HG03108 (cell line): ENCODE results near the gene PANX2.

Experiments used
- ATAC-seq: cut with Tn5 transposase; IDR thresholded peaks from one replicate; pipeline ENCODE4 v1.9.1; 2021; ENCODE audit warnings: moderate library complexity; ENCODE audit not compliant: unreplicated experiment

Gene PANX2

GRCh38 chr22:50210378-50211139 is 40.0 kb downstream of the PANX2 start:
- no peak for ATAC-seq

GRCh38 chr22:50211147-50211546 is 40.6 kb downstream of the PANX2 start:
- no peak for ATAC-seq

DNA sequence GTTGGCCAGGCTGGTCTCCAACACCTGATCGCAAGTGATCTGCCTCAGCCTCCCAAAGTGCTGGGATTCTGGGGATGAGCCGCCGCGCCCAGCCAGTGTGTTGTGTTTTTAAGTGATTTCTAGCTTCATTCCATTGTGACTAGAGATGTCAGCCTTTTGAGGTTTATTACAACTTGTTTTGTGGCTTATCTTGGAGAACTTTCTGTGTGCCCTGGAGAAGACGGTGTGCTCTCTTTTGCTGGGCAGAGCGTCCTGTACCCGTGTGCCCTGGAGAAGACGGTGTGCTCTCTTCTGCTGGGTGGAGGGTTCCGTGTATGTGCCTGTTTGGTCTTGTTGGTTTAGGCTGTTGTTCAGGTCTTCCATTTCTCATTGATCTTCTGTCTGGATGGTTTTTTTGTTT is 42.7 kb downstream of the PANX2 start:
- ATAC-seq: no peak

DNA sequence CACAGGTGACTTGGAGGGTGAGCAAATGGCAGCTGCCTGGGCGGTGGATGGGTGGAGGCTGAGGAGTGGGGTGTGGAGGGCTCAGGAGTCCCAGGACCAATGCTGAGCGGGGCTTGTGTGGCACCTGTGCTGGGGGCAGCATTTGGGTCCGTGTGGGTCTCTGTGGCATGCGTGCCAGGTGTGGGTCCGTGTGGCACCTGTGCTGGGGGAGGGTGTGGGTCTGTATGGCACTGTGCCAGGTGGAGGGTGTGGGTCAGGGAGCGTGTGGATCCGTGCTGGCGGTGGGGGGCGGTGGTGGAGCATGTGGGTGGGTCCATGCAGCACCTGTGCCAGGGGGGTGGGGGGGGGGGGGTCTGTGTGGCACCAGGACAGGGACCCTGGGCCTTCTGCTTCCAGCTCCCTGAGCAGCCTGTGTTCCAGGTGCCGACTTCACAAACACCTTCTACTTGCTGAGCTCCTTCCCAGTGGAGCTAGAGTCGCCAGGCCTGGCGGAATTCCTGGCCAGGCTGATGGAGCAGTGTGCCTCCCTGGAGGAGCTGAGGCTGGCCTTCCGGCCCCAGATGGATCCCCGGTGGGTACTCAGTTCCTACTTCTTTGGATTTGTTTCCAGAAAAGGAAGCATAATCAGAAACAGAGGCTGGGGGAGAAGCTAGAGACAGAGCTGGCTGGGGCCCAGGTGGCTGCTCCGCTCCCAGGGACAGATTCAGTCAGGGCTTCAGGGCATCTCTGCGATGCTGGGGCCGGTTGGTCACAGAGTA is 44.9 kb downstream of the PANX2 start:
- no peak for ATAC-seq

DNA sequence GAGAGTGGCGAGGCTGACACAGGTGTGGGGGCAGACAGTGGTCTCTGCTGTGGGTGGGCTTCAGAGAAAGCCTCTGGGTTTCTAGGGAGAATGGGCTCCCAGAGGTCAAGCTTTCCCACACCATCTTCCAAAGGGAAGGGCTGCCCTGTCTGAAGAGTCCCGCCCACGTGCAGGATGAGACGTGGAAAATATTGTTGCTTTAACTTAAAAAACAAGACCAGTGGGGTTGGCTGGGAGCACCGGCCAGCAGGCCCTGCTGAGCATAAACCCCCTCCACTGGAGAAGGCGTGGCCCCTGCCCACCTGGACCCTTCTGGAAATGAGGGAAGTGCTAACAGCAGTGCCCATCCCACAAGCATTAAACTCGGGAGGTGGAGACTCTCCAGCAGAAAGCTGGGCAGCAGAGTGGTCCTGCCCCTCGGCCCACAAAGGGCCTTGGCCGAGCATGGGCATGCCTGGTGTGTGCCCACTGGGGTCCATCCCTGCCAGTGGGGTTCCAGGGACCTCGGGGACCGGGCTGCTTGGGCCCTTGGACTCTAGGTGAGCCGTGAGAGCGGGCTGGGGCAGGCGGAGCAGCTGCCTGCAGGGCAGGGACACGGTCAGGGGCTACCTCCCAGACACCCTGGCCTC is 45.6 kb downstream of the PANX2 start:
- no peak for ATAC-seq

DNA sequence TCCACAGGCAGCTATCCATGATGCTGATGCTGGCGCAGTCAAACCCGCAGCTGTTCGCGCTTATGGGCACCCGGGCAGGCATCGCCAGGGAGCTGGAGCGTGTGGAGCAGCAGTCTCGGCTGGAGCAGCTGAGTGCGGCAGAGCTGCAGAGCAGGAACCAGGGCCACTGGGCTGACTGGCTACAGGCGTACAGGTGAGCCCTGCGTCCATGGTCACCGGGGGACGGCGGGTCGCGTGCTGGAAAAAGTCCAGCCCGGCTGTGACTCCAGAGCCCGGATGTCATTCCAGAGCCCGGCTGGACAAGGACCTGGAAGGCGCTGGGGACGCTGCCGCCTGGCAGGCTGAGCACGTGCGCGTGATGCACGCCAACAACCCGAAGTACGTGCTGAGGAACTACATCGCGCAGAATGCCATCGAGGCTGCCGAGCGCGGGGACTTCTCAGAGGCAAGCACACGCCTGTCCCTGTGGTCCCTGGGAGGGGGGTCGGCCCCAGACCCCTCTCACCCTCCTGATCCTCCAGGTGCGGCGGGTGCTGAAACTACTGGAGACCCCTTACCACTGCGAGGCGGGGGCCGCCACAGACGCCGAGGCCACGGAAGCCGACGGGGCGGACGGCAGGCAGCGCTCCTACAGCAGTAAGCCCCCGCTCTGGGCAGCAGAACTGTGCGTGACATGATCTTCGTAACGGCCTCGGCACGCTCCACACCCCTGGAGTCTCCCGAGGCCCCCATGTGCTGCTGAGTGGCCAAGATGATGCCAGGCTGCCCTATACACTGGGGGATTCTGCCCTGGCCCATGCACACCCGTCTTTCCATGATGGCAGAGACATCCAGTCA is 46.4 kb downstream of the PANX2 start:
- no peak for ATAC-seq

DNA sequence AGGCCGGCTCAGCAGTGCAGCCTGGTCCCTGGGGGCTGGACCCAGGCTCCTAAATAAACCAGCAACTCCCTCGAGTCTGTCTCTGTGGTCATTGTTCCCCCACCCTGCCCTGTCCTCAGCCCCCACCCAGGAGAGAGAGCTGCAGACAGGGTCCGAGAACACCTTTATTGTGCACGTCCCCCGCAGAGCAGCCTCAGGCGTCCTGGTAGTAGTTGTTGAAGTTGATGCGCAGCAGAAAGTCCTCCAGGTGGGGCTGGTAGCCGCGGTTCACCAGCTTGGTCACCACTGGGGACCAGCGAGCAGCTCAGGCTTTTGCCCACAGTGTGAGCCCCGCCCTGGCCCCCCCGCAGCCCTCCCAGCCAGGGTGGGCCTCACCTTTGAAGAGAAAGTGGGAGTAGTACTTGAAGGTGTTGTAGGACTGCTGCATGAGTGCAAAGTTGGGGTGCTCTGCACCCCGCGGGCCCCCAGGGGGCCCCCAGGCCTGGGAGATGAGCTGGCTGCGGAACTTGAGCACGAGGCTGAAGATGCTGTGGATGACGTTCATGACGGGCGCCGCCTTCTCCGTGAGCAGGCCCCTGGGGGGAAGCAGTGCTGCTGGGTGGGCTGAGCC is 47.1 kb downstream of the PANX2 start:
- no peak for ATAC-seq

DNA sequence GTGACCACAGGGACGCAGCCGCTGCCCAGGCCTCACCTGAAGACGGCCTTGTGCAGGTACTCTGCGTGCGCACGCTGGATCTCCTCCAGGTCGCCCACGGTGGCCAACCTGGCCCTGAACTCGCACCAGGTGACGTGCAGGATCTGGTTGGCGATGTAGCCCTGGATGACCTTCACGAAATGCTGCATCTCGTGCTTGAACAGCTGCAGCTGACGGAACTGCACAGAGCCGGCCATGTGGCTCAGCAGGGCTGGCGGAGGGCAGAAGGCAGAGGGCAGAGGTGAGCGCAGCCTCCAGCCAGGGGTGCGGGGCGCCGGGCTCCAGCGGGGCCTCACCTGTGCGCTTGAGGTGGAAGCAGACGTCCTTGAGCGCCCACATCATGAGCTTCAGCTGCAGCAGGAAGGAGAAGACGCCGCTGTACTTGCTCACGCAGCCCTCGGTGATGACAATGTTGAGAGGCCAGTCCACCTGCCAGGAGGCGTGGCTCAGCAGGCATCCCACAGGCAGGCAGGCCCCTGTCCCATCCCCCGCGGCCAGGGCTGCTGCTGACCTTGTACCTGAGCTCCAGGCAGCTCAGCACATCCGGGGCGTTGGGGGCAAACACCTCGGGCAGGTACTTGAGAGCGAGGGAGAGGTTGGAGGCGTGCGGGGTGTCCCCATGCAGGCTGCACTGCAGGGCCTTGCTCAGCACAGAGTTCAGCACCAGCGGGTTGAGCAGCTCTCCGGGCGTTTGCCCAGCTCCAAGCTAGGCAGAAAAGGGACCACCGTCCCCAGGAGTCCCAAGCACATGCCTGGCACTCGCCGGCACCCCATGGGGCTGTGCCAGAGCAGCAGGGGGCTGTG is 47.8 kb downstream of the PANX2 start:
- no peak for ATAC-seq

DNA sequence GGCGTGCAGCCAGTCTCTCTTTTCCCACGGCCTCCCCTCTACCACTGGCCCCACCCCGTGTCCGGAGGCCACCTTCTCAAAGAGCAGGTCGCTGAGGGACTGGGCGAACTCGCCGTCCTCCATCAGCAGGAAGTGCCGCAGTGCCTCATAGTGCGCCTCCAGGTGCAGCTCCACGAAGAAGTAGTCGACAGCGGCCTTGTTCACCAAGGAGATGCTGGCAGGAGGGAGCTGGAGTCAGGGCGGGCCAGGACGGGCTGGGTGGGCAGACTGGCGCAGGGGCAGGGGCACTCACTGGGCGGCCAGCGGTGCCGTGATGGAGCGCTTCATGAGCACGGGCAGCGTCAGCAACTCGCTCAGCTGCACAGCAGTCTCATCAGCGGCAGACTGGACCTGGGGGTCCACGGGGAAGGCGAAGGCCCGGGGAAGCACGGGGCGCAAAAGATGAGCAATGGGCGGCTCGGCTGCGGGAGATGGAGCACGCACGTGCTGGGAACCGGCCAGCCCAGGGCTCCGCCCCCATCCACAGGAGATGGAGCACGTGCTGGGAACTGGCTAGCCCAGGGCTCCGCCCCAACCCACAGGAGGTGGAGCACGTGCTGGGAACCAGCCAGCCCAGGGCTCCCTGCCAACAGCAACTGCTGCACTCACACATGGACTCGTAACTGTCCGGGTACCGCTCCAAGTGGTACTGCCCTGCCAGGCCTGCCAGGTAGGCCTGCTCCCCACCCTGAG is 48.6 kb downstream of the PANX2 start:
- ATAC-seq: no peak

- ATAC-seq: no peak
These were observed 49.5 kb downstream of the PANX2 start for GRCh38 chr22:50219800-50220602.

DNA sequence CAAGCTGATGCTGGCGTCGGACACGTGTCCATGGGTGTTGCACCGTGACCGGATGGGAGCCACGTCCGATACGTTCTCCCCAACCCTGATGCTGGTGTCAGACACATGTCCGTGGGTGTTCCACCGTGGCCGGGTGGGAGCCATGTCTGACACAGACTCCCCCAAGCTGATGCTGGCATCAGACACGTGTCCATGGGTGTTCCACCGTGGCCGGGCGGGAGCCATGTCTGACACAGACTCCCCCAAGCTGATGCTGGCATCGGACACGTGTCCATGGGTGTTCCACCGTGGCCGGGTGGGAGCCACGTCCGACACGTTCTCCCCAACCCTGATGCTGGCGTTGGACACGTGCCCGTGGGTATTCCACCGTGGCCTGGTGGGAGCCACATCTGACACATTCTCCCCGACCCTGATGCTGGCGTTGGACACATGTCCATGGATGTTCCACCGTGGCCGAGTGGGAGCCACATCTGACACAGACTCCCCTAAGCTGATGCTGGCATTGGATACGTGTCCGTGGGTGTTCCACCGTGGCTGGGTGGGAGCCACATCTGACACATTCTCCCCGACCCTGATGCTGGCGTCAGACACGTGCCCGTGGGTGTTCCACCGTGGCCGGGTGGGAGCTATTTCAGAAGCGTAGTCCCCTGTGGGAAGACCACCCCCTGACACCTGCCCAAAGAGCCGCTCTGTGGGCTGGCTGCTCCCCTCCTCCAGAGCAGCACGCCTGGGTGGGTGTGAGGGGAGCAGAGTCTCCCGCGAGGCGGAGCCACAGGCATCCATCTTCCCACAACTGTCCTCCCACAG is 50.3 kb downstream of the PANX2 start:
- ATAC-seq: no peak

DNA sequence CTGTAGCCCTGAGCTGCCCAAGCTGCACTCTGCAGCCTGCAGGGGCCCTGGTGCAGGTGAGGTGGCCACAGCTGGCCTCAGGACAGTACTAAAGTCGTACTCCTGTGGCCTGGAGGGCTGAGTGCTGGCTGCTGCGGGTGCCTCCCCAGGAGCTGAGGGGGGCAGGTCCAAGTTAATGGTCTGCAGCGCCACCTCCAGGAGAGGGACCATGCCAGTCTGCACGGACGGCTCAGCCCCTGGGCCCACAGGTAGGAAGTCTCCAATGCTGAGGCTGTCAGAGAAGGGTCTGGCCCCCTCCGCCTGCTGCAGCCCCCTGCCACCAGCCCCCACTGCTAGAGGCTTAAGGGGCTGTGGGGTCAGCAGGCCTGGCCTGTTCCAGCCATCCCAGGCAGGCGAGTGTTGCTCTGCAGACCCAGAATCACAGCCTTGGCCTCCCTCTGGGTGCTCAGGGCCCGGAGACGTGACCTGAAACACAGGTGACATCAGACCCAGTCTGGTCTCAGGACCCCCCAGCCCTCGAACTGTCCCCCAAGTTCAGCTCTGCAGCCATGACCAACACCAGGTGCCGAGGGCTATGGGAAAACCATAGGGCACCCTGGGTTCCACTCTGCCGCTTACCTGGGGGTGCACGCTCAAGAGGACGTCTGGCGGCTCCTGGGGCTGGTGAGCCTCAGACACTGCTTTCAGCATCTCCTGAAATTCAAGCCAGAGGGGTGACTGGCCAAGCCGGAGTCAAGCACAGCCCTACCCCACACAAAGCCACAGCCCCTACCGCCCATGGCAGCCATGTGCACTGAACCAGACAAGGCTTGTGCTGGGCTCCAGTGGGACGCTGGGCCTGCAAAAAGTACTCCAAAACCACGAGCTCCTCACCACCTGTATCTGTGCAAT is 51.1 kb downstream of the PANX2 start:
- no peak for ATAC-seq

DNA sequence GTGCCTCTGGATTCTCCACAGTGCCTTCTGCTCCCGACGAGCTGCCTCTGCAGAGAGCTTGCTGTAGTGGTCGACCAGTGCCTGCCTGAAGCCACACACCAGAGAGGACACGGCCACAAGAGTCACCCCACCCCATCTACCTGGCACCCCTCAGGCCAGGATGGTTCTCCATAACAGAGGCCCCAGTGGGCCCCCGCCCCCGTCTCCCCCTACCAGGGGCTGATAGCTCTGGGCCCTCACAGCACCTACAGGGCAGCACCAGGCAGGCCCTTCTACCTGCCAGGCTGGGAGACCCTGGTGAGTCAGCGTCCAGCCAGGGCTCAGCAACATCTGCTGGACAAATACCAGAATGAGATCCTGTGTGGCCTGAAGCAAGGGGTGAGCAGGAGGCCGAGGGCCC is 52.0 kb downstream of the PANX2 start:
- no peak for ATAC-seq

- no peak for ATAC-seq
These were observed 53.5 kb downstream of the PANX2 start for GRCh38 chr22:50224071-50224470.

GRCh38 chr22:50225200-50225969 is 54.9 kb downstream of the PANX2 start:
- no peak for ATAC-seq
